ENCODE measurements around the gene GPR4.

DNA sequence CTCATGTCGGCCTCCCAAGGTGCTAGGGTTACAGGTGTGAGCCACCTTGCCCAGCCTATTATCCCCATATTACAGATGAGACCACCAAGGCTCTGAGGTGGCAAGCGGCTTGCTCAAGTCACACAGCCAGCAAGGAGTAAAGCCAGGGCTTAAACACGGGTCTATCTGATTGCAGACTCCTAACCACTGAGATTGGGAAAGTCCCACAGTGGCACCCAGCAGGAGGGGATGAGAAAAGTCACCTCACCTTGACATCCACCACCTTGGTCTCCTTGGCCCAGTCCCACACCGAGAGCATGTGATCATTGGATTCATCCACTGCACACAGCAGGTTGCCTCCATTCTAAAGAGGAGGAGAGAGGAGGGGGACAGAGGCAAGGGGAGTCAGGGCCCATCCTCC is 27.7 kb upstream of the GPR4 start:
- TF ChIP-seq POLR2AphosphoS5 (IDR thresholded peaks at IDR 0.05; ENCODE audit: low read depth, low read length): no peak
- TF ChIP-seq TAF1 (IDR thresholded peaks at IDR 0.05; ENCODE audit: borderline replicate concordance, insufficient read depth, low read length): no peak
- TF ChIP-seq, protein P1, sequence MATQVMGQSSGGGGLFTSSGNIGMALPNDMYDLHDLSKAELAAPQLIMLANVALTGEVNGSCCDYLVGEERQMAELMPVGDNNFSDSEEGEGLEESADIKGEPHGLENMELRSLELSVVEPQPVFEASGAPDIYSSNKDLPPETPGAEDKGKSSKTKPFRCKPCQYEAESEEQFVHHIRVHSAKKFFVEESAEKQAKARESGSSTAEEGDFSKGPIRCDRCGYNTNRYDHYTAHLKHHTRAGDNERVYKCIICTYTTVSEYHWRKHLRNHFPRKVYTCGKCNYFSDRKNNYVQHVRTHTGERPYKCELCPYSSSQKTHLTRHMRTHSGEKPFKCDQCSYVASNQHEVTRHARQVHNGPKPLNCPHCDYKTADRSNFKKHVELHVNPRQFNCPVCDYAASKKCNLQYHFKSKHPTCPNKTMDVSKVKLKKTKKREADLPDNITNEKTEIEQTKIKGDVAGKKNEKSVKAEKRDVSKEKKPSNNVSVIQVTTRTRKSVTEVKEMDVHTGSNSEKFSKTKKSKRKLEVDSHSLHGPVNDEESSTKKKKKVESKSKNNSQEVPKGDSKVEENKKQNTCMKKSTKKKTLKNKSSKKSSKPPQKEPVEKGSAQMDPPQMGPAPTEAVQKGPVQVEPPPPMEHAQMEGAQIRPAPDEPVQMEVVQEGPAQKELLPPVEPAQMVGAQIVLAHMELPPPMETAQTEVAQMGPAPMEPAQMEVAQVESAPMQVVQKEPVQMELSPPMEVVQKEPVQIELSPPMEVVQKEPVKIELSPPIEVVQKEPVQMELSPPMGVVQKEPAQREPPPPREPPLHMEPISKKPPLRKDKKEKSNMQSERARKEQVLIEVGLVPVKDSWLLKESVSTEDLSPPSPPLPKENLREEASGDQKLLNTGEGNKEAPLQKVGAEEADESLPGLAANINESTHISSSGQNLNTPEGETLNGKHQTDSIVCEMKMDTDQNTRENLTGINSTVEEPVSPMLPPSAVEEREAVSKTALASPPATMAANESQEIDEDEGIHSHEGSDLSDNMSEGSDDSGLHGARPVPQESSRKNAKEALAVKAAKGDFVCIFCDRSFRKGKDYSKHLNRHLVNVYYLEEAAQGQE (IDR thresholded peaks at IDR 0.05; ENCODE audit: insufficient read depth in 1 of 2, low read depth in 2 of 2, low read length in 2 of 2): no peak
- no peak for TF ChIP-seq SIN3A (IDR thresholded peaks at IDR 0.05; ENCODE audit: borderline replicate concordance, insufficient read depth, low read length)
